HG03571 (cell line): ENCODE measurements around the gene VRK2.
"Not testable (repeated sequence)": the region's sequence is repeated elsewhere in the genome, so short reads cannot be mapped to it uniquely, and the experiment has no call there.

Experiments used
- ATAC-seq: cut with Tn5 transposase; IDR thresholded peaks from one replicate; pipeline ENCODE4 v1.9.1; 2021; ENCODE audit not compliant: unreplicated experiment

The VRK2 gene

DNA sequence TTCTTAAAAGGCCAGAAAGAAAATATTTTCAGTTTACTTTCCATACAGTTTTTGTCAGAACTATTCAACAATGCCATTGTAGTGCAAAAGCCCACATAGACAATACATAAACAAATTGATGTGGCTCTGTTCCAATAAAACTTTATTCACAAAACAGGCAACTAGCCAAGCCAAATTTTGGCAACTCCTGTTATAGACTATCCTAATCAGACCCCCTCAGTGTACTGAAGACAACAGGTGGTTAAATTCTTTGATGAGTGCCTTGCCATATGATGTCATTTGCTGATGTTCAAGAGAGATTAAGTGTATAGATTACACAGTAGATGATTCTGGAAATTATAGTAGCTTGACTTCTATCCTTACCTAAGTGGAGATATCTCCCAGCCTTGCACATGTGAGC, 111.1 kb downstream of the VRK2 start:
- ATAC-seq = no peak

DNA sequence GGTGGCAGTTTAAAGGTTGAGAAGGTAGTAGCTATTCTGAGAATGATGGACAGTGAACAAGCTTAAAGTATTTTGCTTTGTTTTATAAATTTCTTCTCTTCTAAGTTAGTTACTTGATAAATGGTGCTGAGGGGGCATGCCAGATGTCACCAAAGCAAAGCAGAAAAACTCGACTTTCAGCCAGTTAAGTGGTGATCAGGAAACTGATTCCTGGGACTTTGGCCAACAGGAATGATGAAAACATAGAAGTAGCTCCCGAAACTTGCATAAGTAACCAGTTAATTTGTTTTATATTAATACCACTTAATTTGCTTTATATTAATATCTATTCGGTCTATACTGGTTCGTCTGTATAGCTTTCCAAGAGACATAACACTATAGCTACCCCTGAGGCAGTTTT, 111.9 kb downstream of the VRK2 start:
- no peak for ATAC-seq

DNA sequence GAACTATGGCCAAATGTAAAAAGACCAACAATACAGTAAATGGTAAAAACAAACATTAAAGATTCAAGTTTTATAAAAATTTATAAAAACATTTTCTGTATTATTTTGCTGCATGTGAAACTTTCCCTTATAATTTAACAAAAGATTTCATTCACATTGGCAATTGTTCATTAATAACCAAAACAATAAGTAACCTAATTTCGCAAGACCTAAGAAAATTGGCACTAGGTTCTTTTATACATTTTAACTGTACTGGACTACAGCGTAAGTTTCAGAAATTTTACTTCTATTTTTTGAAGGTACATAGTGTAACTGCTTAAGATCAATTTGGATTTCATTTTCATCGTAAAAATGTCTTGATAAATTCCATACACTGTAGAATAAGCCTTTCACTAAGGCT, 117.3 kb downstream of the VRK2 start:
- no peak for ATAC-seq

DNA sequence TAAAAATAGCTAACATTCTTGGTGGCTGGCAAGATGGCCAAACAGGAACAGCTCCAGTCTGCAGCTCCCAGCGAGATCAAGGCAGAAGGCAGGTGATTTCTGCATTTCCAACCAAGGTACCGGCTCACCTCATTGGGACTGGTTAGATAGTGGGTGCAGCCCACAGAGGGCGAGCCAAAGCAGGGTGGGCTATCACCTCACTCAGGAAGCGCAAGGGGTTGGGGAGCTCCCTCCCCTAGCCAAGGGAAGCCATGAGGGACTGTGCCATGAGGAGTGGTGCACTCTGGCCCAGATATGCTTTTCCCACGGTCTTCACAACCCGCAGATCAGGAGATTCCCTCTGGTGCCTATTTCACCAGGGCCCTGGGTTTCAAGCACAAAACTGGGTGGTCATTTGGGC, 121.5 kb downstream of the VRK2 start:
- not testable (repeated sequence) for ATAC-seq

DNA sequence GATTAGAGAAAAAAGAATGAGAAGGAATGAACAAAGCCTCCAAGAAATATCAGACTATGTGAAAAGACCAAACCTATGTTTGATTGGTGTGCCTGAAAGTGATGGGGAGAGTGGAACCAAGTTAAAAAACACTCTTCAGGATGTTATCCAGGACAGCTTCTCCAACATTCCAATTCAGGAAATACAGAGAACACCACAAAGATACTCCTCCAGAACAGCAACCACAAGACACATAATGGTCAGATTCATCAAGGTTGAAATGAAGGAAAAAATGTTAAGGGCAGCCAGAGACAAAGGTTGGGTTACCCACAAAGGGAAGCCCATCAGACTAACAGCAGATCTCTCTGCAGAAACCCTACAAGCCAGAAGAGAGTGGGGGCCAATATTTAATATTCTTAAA, 123.2 kb downstream of the VRK2 start:
- not testable (repeated sequence) for ATAC-seq

DNA sequence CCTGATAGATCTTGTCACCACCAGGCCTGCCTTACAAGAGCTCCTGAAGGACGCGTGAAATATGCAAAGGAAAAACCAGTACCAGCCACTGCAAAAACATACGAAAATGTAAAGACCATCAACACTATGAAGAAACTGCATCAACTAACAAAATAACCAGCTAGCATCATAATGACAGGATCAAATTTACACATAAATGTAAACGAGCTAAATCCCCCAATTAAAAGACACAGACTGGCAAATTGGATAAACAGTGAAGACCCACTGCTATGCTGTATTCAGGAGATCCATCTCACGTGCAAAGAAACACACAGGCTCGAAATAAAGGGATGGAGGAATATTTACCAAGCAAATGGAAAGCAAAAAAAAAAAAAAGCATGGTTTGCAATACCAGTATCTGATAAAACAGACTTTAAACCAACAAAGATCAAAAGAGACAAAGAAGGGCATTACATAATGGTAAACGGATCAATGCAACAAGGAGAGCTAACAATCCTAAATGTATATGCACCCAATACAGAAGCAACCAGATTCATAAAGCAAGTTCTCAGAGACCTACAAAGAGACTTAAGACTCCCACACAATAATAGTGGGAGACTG, 123.8 kb downstream of the VRK2 start:
- ATAC-seq = not testable (repeated sequence)

DNA sequence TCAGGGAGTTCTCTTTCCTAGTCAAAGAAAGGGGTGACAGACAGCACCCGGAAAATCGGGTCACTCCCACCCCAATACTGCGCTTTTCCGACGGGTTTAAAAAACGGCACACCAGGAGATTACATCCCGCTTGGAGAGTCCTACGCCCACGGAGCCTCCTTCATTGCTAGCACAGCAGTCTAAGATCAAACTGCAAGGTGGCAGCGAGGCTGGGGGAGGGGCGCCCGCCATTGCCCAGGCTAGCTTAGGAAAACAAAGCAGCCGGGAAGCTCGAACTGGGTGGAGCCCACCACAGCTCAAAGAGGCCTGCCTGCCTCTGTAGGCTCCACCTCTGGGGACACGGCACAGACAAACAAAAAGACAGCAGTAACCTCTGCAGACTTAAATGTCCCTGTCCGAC, 125.2 kb downstream of the VRK2 start:
- ATAC-seq = not testable (repeated sequence)

DNA sequence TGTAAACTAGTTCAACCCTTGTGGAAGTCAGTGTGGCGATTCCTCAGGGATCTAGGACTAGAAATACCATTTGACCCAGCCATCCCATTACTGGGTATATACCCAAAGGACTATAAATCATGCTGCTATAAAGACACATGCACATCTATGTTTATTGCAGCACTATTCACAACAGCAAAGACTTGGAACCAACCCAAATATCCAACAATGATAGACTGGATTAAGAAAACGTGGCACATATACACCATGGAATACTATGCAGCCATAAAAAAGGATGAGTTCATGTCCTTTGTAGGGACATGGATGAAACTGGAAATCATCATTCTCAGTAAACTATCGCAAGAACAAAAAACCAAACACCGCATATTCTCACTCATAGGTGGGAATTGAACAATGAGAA, 130.6 kb downstream of the VRK2 start:
- ATAC-seq = not testable (repeated sequence)

DNA sequence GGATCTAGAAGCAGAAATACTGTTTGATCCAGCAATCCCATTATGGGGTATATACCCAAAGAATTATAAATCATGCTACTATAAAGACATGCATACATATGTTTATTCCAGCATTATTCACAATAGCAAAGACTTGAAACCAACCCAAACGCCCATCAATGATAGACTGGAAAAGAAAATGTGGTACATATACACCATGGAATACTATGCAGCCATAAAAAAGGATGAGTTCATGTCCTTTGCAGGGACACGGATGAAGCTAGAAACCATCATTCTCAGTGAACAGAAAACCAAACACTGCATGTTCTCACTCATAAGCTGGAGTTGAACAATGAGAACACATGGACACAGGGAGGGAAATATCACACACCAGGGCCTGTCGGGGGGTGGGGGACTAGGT, 133.6 kb downstream of the VRK2 start:
- not testable (repeated sequence) for ATAC-seq

DNA sequence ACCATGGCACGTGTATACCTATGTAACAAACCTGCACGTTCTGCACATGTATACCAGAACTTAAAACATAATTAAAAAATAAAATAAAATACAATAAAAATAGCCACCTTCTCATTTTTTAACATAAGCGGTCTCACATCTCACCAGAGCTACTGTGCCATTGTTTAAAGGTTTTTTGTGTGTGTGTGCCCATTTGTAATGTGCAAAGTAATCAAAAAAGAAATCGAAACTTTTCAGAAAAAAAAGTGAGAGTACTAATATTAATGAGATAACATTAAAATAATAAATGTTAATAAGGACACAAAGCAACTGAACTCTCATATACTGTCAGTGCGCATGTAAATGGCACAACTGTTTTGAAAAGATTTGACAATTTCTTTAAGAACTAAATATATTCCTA, 134.0 kb downstream of the VRK2 start:
- no peak for ATAC-seq

DNA sequence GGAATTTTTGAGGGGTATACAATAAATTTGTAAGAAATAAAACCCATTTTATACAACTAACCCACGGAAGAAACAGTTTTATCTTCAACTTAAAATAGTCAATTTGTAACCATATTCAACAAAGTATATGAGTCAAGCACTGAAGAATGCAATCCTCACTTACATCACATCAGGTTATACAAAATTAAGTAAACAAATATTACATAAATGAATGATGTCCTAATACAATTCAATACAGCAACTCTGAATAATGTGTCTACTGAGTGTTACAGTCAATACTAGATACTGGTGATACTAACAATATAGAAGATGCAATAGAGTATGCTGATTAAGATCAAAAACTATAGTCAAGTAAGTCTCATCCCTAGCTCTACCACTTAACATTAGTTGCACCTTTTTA, 135.9 kb downstream of the VRK2 start:
- no peak for ATAC-seq

DNA sequence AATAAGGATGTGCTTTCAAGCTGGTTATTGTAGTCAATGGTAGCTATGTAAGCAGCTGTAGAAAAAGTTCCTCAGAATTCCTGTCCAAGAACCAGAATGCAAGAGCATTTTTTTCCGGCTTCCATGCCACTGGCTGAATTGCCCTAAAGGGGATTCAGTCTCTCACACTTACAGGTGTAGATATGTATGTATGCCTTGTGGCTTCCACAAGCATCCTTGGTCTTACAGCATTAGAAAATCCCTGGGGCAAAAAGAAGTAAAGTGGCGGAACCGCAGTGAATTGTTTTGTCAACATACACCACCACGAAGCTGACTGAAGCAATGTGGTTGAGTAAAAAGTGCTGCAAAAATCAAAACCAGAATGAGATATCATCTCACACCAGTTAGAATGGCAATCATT, 139.9 kb downstream of the VRK2 start:
- ATAC-seq = no peak

DNA sequence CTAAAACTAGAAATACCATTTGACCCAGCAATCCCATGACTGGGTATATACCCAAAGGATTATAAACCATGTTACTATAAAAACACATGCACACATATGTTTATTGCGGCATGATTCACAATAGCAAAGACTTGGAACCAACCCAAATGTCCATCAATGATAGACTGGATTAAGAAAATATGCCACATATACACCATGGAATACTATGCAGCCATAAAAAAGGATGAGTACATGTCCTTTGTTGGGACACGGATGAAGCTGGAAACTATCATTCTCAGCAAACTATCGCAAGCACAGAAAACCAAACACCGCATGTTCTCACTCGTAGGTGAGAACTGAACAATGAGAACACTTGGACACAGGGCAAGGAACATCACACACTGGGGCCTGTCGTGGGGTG, 140.4 kb downstream of the VRK2 start:
- not testable (repeated sequence) for ATAC-seq

DNA sequence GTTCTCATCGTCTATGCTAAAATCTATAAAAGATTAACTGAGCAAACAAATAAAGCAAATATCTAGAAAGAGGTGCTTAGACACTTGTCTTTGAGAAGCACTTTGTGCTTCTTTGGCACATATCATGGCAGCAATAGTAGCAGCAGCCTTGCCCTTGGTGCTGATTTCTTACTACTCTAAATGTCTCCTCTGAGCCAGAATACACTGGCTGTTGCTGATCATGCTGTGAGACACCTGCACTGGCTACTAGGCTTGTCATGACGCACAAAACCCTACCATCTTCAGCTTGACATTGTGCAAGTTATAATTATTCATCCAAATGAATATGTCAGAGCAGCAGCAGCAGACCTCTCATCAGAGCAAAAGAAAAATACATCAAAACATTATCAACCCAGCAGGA, 147.9 kb downstream of the VRK2 start:
- ATAC-seq = no peak

DNA sequence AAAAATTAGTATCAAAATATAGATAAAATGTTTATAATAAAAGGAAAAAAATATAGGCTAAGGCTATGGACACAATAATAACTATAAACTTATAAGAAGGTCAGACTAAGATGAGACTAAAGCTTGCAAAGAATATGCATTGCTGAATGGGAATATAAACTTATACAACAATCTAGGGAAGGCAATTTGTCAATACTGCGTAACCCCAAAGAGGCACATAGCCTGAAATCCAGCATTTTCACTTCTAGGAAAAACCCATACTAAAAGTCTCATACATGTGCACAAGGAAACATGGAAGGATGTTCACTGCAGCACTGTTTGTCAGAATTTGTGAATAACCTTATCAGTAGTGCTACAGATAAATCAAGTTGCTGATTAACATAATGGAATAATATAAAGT, 149.1 kb downstream of the VRK2 start:
- ATAC-seq = no peak

DNA sequence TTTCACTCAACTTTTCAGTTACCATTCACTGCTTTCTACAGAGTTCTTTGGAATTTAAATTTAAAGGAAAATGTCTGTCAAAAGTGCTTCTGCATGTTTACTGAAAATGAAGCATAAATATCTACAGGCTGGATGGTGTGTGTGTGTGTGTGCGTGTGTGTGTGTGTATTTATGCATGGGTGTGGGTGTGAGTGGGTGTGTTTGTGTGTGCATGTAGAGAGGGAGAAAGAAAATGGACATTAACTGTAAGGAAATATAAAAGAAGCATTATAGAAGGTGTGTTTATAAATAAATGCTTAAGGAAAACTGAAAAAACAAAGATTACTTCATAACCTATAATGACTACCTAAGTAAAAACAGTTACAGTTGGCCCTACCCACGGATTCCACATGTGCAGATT, 151.3 kb downstream of the VRK2 start:
- no peak for ATAC-seq

DNA sequence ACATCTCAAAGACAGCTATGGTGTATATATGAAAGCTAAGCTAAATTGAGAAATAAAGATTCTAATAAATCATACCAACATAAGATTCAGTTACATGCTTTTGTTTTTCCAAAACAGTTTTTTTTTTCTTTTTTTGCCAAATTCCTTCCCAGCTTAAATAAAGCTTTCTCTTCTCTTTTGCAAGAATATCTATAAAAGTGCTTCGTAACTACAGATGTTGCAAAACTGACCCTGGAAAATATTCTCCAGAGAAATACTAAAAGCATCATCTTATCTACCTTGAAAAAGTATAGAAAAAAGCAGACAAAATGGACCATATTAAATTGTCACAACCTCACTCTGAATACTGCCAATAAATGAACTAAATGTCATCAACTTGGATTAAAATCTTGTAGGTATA, 155.8 kb downstream of the VRK2 start:
- ATAC-seq = no peak

DNA sequence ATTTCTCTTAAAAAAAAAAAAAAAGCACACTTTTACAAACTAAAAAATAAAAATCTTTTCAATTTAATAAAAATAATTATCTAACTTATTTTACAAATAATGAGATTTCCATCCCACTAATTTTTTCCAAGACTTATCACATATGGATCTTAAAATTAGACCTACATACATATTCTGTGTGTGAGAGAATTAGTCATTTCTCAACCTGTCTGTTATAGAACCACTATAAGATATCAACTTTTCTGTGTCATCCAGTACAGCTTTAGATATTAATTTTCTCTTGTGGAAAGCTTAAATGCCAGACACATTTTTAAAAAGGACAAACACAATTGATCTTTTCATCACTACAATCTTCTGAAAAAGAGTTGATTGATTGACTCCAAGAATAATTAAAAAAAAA, 156.4 kb downstream of the VRK2 start:
- ATAC-seq = no peak

DNA sequence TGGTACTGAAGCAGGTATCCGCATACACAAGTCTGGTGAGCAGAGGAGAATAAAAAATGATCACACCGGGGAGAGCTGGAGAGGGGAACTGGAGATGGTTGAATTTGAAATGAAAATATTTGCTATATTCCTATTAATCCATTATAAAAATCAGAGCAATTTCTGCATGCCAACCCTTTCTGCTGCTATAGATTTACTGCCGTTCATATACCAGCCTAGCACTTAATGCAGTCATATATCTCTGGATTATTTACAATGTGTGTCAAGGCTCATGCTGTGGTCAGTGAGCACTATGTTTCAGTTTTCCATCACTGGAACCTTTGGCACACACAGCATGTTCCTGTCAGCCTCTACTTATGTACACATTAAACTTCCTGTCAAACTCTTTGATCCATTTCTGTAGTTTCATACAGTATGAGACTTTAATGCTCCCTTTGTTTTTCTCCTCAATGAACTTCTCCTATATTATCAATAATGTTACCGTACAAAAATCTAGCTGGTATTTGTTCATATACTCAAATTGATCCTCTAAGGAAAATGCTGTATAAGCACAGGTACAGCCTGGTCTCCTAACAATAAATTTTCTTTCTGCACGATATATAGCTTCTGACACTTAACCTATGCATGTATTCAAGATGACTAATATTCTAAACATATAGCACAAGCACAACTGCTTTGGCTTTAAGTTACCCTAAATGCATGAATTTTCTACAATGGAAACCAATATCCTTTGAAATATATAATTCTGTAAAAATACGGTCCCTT, 157.8 kb downstream of the VRK2 start:
- no peak for ATAC-seq

DNA sequence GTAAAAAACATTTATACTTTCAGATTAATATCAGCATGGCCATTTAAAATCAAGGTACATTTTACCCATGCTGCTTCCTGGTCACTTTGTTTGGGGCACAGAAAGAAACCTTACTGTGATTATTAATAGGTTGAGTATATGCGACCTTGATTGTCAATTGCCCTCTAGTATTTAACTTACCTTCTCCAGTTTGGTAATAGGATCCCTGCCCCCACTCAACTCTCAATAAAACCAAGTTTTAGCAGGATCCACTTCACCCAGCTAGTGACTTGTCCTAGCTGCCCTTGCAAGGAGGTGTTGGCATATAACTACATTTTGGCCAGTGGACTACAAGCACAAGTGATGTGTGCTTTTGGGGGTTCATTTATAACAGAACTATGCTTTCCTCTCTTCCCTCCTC, 160.2 kb downstream of the VRK2 start:
- ATAC-seq = no peak

DNA sequence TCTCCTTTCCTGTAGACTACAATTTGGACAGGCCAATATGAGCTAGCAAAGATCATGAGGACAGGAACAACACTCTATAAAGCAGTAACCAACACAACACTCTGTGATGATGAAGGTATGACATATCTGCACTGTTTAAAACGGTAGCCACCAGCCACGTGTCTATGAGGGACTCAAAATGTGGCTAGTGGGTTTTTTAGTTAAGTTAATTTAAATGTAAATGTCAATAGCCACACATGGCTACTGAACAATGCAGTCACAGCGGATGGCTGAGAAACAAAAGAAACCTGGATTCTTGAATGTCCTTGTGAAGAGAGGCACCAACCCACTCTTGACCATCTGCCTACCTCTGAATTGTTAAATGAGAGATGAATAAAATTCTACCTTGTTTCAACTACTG, 160.6 kb downstream of the VRK2 start:
- ATAC-seq = no peak
